K562 (cell line): ENCODE measurements around the gene SYNM. TPM values are rescaled to one million over a fixed set of nuclear protein-coding genes. Genes with fewer than 3 reads are reported as not detected.

Source experiments
- ATAC-seq: fragments of 200-7000 bp; cut with Tn5 transposase; 3 replicates; pipeline ENCODE4 v1.9.1; 2020; ENCODE audit warnings: moderate library complexity
- BruUV-seq: library from RNA; stranded (reverse); fragments of 400-500 nt; replicated peaks from 2 replicates; lab custom pipeline; 2021; lab: Mats Ljungman, UMichigan
- CTCF ChIA-PET: fragments of 300-600 bp; formaldehyde crosslinking; extraction: SDS; loops from one replicate; lab custom pipeline; 2021; ENCODE audit warnings: low intra/inter-chr PET ratio; lab: Yijun Ruan, JAX
- POLR2A ChIA-PET: fragments of 300-600, 350-650 bp; sonication (Branson Sonifier 250); formaldehyde crosslinking; extraction: SDS; loops from one replicate; lab custom pipeline; 2021; ENCODE audit warnings: antibody characterized with exemption, inconsistent platforms; lab: Yijun Ruan, JAX
- DNase-seq, 4 experiments: peaks; one replicate each; pipeline versions ENCODE4 v3.0.0 to v3.0.0-alpha.2; 2011 to 2018; ENCODE audit warnings: low spot score in 3 of 4, mixed read lengths in 3 of 4; ENCODE audit errors: extremely low read depth in 1 of 4
- FAIRE-seq: peaks from 2 replicates; lab custom pipeline; 2011; peaks lifted over from hg19 to GRCh38; lab: Jason Lieb, UNC
- H2AFZ ChIP-seq: 2 replicates; pipeline ENCODE4 v1.6.0; 2011; ENCODE audit warnings: low read depth, low read length, control low read depth, inconsistent platforms
- H3K27ac ChIP-seq: fragments of 200-600 bp; 3 replicates; pipeline ENCODE4 v1.8.0; 2011; ENCODE audit warnings: low read depth, mild to moderate bottlenecking, control low read depth, inconsistent platforms, low read length, moderate library complexity, mixed read lengths; ENCODE audit errors: extremely low read depth
- H3K27me3 ChIP-seq, 2 experiments: fragments of 300-600 bp in 1 of 2; 2 replicates in 1 of 2; 3 replicates in 1 of 2; pipeline versions ENCODE4 v1.6.0 to v1.8.0; 2011; ENCODE audit warnings: inconsistent platforms in 2 of 2, low read length in 2 of 2, mild to moderate bottlenecking in 1 of 2, mixed read lengths in 1 of 2, moderate library complexity in 1 of 2; ENCODE audit not compliant: control insufficient read depth in 2 of 2, insufficient read depth in 2 of 2
- H3K36me3 ChIP-seq: fragments of 300-600 bp; 3 replicates; pipeline ENCODE4 v1.8.0; 2011; ENCODE audit warnings: mild to moderate bottlenecking, low read length, inconsistent platforms; ENCODE audit not compliant: control insufficient read depth, insufficient read depth
- H3K4me1 ChIP-seq, 2 experiments: fragments of 200-600 bp in 1 of 2; replicated peaks in 1 of 2; 2 replicates in 1 of 2; 3 replicates in 1 of 2; pipeline versions ENCODE4 v1.5.1 to v1.8.0; 2011; ENCODE audit warnings: inconsistent platforms in 2 of 2, low read length in 2 of 2, mild to moderate bottlenecking in 1 of 2, mixed read lengths in 1 of 2, moderate library complexity in 1 of 2; ENCODE audit not compliant: control insufficient read depth in 2 of 2, insufficient read depth in 2 of 2
- H3K4me2 ChIP-seq: 2 replicates; pipeline ENCODE4 v1.6.1; 2011; ENCODE audit warnings: low read length, control low read depth, inconsistent platforms, mixed read lengths; ENCODE audit not compliant: insufficient read depth
- H3K4me3 ChIP-seq: fragments of 200-600 bp; sonication (generic), shearing (Covaris generic); 2 replicates; pipeline ENCODE4 v1.5.1; 2016; ENCODE audit warnings: control low read depth, inconsistent platforms
- H3K79me2 ChIP-seq: fragments of 200-600 bp; 3 replicates; pipeline ENCODE4 v1.8.0; 2011; ENCODE audit warnings: low read length, inconsistent platforms; ENCODE audit not compliant: control insufficient read depth, insufficient read depth
- H3K9ac ChIP-seq, 2 experiments: 2 replicates each; pipeline versions ENCODE4 v1.6.0 to v1.6.1; 2011; ENCODE audit warnings: low read depth in 2 of 2, low read length in 2 of 2, control low read depth in 1 of 2, inconsistent platforms in 1 of 2, mild to moderate bottlenecking in 1 of 2, mixed read lengths in 1 of 2; ENCODE audit not compliant: insufficient read depth in 1 of 2
- H3K9me1 ChIP-seq: one replicate; pipeline ENCODE4 v1.6.0; 2011; ENCODE audit warnings: inconsistent platforms, mild to moderate bottlenecking, low read length, moderate library complexity; ENCODE audit not compliant: control insufficient read depth, insufficient read depth
- H3K9me3 ChIP-seq: replicated peaks from 2 replicates; pipeline ENCODE4 v1.5.1; 2011; ENCODE audit warnings: low read depth, low read length, inconsistent platforms; ENCODE audit not compliant: control insufficient read depth, insufficient read depth
- H4K20me1 ChIP-seq: replicated peaks from 2 replicates; pipeline ENCODE4 v1.6.1; 2011; ENCODE audit warnings: low read length, inconsistent platforms, mixed read lengths; ENCODE audit not compliant: control insufficient read depth, insufficient read depth
- CUX1 ChIP-seq: fragments of 200-800 bp; sonication (Bioruptor generic); IDR thresholded peaks from 2 replicates; pipeline ENCODE4 v1.6.1; 2016; ENCODE audit warnings: missing genetic modification characterization, missing compliant biosample characterization
- FOXK1 ChIP-seq: sonication (generic); formaldehyde crosslinking; IDR thresholded peaks from 2 replicates; pipeline ENCODE4 v1.8.0; 2022; ENCODE audit warnings: missing genetic modification reagents, mild to moderate bottlenecking, borderline replicate concordance
- HMGN3 ChIP-seq: IDR thresholded peaks from 2 replicates; pipeline ENCODE4 v1.6.1; 2011; ENCODE audit warnings: borderline replicate concordance, low read depth, mild to moderate bottlenecking, mixed read lengths, low read length; ENCODE audit not compliant: insufficient read length; ENCODE audit errors: extremely low read depth
- PHB ChIP-seq: fragments of 250-450 bp; sonication (Bioruptor Pico); IDR thresholded peaks from 2 replicates; pipeline ENCODE4 v1.5.0; 2021
- TCF7L2 ChIP-seq: fragments of 150-350 bp; IDR thresholded peaks from 2 replicates; pipeline ENCODE4 v1.6.1; 2016; ENCODE audit warnings: low read depth, mild to moderate bottlenecking, low read length, moderate library complexity
- ZBTB26 ChIP-seq: fragments of 450-650 bp; formaldehyde crosslinking; IDR thresholded peaks from 2 replicates; pipeline ENCODE4 v1.4.0; 2022; ENCODE audit warnings: missing genetic modification characterization
- ZC3H11A ChIP-seq: IDR thresholded peaks from 2 replicates; pipeline ENCODE4 v1.6.1; 2012; ENCODE audit warnings: low read depth, low read length, improper control_type of control experiment
- ZNF23 ChIP-seq: fragments of 250-450 bp; sonication (Bioruptor Pico); IDR thresholded peaks from 2 replicates; pipeline ENCODE4 v1.4.0; 2020; ENCODE audit warnings: mild to moderate bottlenecking
- WGBS: fragments of 100-300 bp; shearing (Covaris generic); methylation state at CpG from one replicate; pipeline ENCODE4 v1.1.6; 2016; ENCODE audit warnings: low coverage, mixed read lengths; ENCODE audit not compliant: insufficient coverage; ENCODE audit errors: missing lambda C conversion rate; 5-methylcytosine and 5-hydroxymethylcytosine counted together
- in situ Hi-C: fragments of 300-500 bp; cut with MboI; formaldehyde crosslinking; loops from 4 replicates; pipeline ENCODE4 v1.15.0; 2018; ENCODE audit warnings: inconsistent platforms, mixed read lengths
- intact Hi-C: fragments of 100-400 bp; cut with micrococcal nuclease; formaldehyde crosslinking; loops from 2 replicates; pipeline ENCODE4 v1.14.2; 2022
- polyA plus RNA-seq, 8 experiments: library from polyadenylated mRNA; depleted of rRNA in 4 of 8; stranded (reverse) in 5 of 8; unstranded in 3 of 8; fragments of >200 nt; fragmentation: Nextera tagmentation in 2 of 8; fragmentation: Illumina TruSeq in 1 of 8; extraction: Ambion mirVana in 2 of 8; extraction: Trizol in 1 of 8; gene quantifications; 2 replicates each; pipeline versions ENCODE4 v1.2.1 to v1.2.3, GENCODE V29; 2011 to 2014; ENCODE audit warnings: inconsistent platforms in 1 of 8, missing spikeins in 1 of 8
- total RNA-seq, 7 experiments: library from RNA; depleted of rRNA in 6 of 7; stranded (reverse); fragments of >200 nt in 6 of 7; fragmentation: Illumina TruSeq in 2 of 7; extraction: Trizol in 2 of 7; gene quantifications; 2 replicates each; pipeline versions ENCODE4 v1.2.1 to v1.2.3, GENCODE V29; 2011 to 2021; ENCODE audit warnings: low replicate concordance in 1 of 7
- TF ChIP-seq, protein P1 (sequence below), 2 experiments: fragments of 150-350 bp in 1 of 2; IDR thresholded peaks; 2 replicates each; pipeline ENCODE4 v1.6.1; 2012 to 2016; ENCODE audit warnings: low read depth in 2 of 2, low read length in 2 of 2, mild to moderate bottlenecking in 1 of 2, moderate library complexity in 1 of 2
- TF ChIP-seq, protein P2 (sequence below): fragments of 450-650 bp; formaldehyde crosslinking; IDR thresholded peaks from 2 replicates; pipeline ENCODE4 v1.4.0; 2020; ENCODE audit warnings: mild to moderate bottlenecking, mixed read lengths

SYNM gene
- total and polyA plus RNA-seq, 9 of the 15 experiments (the other 6 are each of a cell fraction or from before 2014, with no cell fraction given): 0.01 to 0.42 (median 0.13) TPM

DNA sequence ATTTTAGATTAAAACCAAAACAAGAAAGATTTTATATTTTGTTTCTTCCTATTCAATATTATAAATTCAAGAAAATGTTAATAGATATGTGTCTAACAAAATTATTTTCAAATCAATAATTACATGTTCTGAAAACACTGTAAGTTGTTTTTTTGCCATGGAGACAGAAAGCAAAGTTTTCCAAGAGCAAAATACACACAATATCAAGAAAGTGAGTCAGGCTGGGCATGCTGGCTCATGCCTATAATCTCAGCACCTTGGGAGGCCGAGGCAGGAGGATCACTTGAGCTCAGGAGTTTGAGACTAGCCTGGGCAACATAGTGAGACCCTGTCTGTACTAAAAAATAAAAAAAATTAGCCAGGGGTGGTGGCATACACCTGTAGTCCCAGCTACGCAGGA, 72.8 kb downstream of the SYNM start:
- POLR2A ChIA-PET: no interaction called here
- no TSS peak for BruUV-seq
- TF ChIP-seq, protein P1, sequence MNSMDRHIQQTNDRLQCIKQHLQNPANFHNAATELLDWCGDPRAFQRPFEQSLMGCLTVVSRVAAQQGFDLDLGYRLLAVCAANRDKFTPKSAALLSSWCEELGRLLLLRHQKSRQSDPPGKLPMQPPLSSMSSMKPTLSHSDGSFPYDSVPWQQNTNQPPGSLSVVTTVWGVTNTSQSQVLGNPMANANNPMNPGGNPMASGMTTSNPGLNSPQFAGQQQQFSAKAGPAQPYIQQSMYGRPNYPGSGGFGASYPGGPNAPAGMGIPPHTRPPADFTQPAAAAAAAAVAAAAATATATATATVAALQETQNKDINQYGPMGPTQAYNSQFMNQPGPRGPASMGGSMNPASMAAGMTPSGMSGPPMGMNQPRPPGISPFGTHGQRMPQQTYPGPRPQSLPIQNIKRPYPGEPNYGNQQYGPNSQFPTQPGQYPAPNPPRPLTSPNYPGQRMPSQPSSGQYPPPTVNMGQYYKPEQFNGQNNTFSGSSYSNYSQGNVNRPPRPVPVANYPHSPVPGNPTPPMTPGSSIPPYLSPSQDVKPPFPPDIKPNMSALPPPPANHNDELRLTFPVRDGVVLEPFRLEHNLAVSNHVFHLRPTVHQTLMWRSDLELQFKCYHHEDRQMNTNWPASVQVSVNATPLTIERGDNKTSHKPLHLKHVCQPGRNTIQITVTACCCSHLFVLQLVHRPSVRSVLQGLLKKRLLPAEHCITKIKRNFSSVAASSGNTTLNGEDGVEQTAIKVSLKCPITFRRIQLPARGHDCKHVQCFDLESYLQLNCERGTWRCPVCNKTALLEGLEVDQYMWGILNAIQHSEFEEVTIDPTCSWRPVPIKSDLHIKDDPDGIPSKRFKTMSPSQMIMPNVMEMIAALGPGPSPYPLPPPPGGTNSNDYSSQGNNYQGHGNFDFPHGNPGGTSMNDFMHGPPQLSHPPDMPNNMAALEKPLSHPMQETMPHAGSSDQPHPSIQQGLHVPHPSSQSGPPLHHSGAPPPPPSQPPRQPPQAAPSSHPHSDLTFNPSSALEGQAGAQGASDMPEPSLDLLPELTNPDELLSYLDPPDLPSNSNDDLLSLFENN (IDR thresholded peaks at IDR 0.05; ENCODE audit: low read depth in 2 of 2, low read length in 2 of 2): no peak
- no peak for TF ChIP-seq FOXK1
- TF ChIP-seq ZBTB26 (CRISPR knock-in tag): no peak
- TF ChIP-seq, protein P2, sequence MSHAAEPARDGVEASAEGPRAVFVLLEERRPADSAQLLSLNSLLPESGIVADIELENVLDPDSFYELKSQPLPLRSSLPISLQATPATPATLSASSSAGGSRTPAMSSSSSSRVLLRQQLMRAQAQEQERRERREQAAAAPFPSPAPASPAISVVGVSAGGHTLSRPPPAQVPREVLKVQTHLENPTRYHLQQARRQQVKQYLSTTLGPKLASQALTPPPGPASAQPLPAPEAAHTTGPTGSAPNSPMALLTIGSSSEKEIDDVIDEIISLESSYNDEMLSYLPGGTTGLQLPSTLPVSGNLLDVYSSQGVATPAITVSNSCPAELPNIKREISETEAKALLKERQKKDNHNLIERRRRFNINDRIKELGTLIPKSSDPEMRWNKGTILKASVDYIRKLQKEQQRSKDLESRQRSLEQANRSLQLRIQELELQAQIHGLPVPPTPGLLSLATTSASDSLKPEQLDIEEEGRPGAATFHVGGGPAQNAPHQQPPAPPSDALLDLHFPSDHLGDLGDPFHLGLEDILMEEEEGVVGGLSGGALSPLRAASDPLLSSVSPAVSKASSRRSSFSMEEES (CRISPR knock-in tag): no peak
- no peak for TF ChIP-seq HMGN3
- TF ChIP-seq PHB (CRISPR knock-in tag): no peak
- no peak for TF ChIP-seq CUX1 (CRISPR knock-in tag)
- TF ChIP-seq ZNF23 (CRISPR knock-in tag): no peak
- no peak for TF ChIP-seq ZC3H11A
- no peak for TF ChIP-seq TCF7L2
- TF ChIP-seq, all 486 proteins: peak for 0
- intact Hi-C loops (no loop called here), in situ Hi-C loops (no loop called here)
- FAIRE-seq: no peak
- Histone ChIP-seq H3K9ac (no peak overlapping the region), H3K9me1 (no peaks in the 10 kb centered on the region), H3K36me3 (no peaks in the 10 kb centered on the region), H3K4me3 (no peak overlapping the region), H3K9me3 (no peaks in the 10 kb centered on the region), H3K4me2 (no peak overlapping the region), H2AFZ (no peak overlapping the region), H3K4me1 (peaks cover 0 to 4% of the 10 kb centered on the region in 2 experiments; a peak in 2 of 5 replicates), H3K27ac (no peak overlapping the region), H3K79me2 (no peaks in the 10 kb centered on the region), H4K20me1 (no peaks in the 10 kb centered on the region), H3K27me3 (no peaks in the 10 kb centered on the region)
- no peak for DNase-seq
- no peak for ATAC-seq
- CTCF ChIA-PET: no interaction called here
- WGBS: 41% methylated on average over 2 of the region's 2 CpGs
